ENCODE results near the gene SERGEF.

The SERGEF gene

GRCh38 chr11:17950644-17951043, 62.2 kb downstream of the SERGEF start:
- Histone ChIP-seq H3K4me3 (replicated peaks; ENCODE audit: insufficient read depth, low read length) (no peak overlapping the region), H3K27me3 (ENCODE audit: insufficient read depth, poor library complexity, severe bottlenecking) (no peaks in the 10 kb centered on the region), H3K27ac (replicated peaks) (no peak overlapping the region)
- DNase-seq (ENCODE audit: low read depth in 1 of 2, low spot score in 1 of 2) = no peak
- TF ChIP-seq POLR2AphosphoS5 (IDR thresholded peaks at IDR 0.05; ENCODE audit: low read depth) (no peak), SPI1 (IDR thresholded peaks at IDR 0.05; ENCODE audit: borderline replicate concordance, low read depth) (no peak), GABPA (IDR thresholded peaks at IDR 0.05; ENCODE audit: low read depth) (no peak), CTCF (IDR thresholded peaks at IDR 0.05; ENCODE audit: insufficient read depth, low read length) (no peak)
- TF ChIP-seq, protein P1, sequence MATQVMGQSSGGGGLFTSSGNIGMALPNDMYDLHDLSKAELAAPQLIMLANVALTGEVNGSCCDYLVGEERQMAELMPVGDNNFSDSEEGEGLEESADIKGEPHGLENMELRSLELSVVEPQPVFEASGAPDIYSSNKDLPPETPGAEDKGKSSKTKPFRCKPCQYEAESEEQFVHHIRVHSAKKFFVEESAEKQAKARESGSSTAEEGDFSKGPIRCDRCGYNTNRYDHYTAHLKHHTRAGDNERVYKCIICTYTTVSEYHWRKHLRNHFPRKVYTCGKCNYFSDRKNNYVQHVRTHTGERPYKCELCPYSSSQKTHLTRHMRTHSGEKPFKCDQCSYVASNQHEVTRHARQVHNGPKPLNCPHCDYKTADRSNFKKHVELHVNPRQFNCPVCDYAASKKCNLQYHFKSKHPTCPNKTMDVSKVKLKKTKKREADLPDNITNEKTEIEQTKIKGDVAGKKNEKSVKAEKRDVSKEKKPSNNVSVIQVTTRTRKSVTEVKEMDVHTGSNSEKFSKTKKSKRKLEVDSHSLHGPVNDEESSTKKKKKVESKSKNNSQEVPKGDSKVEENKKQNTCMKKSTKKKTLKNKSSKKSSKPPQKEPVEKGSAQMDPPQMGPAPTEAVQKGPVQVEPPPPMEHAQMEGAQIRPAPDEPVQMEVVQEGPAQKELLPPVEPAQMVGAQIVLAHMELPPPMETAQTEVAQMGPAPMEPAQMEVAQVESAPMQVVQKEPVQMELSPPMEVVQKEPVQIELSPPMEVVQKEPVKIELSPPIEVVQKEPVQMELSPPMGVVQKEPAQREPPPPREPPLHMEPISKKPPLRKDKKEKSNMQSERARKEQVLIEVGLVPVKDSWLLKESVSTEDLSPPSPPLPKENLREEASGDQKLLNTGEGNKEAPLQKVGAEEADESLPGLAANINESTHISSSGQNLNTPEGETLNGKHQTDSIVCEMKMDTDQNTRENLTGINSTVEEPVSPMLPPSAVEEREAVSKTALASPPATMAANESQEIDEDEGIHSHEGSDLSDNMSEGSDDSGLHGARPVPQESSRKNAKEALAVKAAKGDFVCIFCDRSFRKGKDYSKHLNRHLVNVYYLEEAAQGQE (IDR thresholded peaks at IDR 0.05; ENCODE audit: insufficient replicate concordance, low read depth) = no peak

DNA sequence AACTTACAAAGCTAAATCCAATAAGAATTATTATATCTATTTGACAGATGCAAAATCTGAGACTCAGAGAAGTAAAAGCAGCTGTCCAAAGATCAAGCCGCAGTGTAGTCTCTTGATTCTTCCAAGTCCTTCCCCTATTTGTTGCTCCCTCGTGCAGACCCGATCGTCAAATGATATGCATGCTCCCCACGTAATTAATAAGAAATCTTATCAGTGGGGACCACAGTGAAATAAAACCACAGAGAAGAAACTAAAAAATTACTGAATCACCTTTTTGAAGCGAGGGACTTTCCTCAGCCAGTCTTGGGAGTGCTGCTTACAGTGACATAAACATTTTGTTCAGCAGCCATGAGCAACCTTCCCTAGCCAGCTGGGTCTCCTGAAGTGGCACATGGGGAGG, 64.6 kb downstream of the SERGEF start:
- Histone ChIP-seq H3K27ac (replicated peaks) (no peak overlapping the region), H3K27me3 (ENCODE audit: insufficient read depth, poor library complexity, severe bottlenecking) (no peaks in the 10 kb centered on the region), H3K4me3 (replicated peaks; ENCODE audit: insufficient read depth, low read length) (no peak overlapping the region)
- TF ChIP-seq POLR2AphosphoS5 (IDR thresholded peaks at IDR 0.05; ENCODE audit: low read depth) (no peak), CTCF (IDR thresholded peaks at IDR 0.05; ENCODE audit: insufficient read depth, low read length) (no peak)
- TF ChIP-seq, protein P1 (IDR thresholded peaks at IDR 0.05; ENCODE audit: insufficient replicate concordance, low read depth) = no peak
- DNase-seq (ENCODE audit: low read depth in 1 of 2, low spot score in 1 of 2) = no peak

- DNase-seq (ENCODE audit: low read depth in 1 of 2, low spot score in 1 of 2) = no peak
- Histone ChIP-seq H3K4me3 (replicated peaks; ENCODE audit: insufficient read depth, low read length) (no peak overlapping the region), H3K27me3 (ENCODE audit: insufficient read depth, poor library complexity, severe bottlenecking) (no peaks in the 10 kb centered on the region), H3K27ac (replicated peaks) (no peak overlapping the region)
- TF ChIP-seq CTCF (IDR thresholded peaks at IDR 0.05; ENCODE audit: insufficient read depth, low read length) (no peak), POLR2AphosphoS5 (IDR thresholded peaks at IDR 0.05; ENCODE audit: low read depth) (no peak), GABPA (IDR thresholded peaks at IDR 0.05; ENCODE audit: low read depth) (no peak), SPI1 (IDR thresholded peaks at IDR 0.05; ENCODE audit: borderline replicate concordance, low read depth) (no peak)
- TF ChIP-seq, protein P1 (IDR thresholded peaks at IDR 0.05; ENCODE audit: insufficient replicate concordance, low read depth) = no peak
These were observed 73.3 kb downstream of the SERGEF start for GRCh38 chr11:17939542-17939941.

Data from HL-60 (cell line).